ENCODE measurements around the gene RAB5IF.

- no peak for TF ChIP-seq CTCF (conservative IDR thresholded peaks at IDR 0.05)
- no peak for TF ChIP-seq ZFX (IDR thresholded peaks at IDR 0.05)
These were observed 47.9 kb downstream of the RAB5IF start for GRCh38 chr20:36653456-36653855.
